Lower leg skin (tissue), 3 donors: ENCODE results near the gene ZNF672.

Source experiments
- POLR2A ChIP-seq, 2 donors: fragments of 450-650 bp; IDR thresholded peaks; one replicate each; pipeline ENCODE4 v1.6.1; 2016 to 2017; ENCODE audit warnings: antibody characterized with exemption in 2 of 2, mild to moderate bottlenecking in 1 of 2, moderate library complexity in 1 of 2
- TF ChIP-seq, protein P1 (sequence below), 3 donors: fragments of 450-650 bp; IDR thresholded peaks; one replicate each; pipeline ENCODE4 v1.5.1; 2016; ENCODE audit warnings: antibody characterized with exemption in 3 of 3, mild to moderate bottlenecking in 3 of 3, moderate library complexity in 2 of 3

DNA sequence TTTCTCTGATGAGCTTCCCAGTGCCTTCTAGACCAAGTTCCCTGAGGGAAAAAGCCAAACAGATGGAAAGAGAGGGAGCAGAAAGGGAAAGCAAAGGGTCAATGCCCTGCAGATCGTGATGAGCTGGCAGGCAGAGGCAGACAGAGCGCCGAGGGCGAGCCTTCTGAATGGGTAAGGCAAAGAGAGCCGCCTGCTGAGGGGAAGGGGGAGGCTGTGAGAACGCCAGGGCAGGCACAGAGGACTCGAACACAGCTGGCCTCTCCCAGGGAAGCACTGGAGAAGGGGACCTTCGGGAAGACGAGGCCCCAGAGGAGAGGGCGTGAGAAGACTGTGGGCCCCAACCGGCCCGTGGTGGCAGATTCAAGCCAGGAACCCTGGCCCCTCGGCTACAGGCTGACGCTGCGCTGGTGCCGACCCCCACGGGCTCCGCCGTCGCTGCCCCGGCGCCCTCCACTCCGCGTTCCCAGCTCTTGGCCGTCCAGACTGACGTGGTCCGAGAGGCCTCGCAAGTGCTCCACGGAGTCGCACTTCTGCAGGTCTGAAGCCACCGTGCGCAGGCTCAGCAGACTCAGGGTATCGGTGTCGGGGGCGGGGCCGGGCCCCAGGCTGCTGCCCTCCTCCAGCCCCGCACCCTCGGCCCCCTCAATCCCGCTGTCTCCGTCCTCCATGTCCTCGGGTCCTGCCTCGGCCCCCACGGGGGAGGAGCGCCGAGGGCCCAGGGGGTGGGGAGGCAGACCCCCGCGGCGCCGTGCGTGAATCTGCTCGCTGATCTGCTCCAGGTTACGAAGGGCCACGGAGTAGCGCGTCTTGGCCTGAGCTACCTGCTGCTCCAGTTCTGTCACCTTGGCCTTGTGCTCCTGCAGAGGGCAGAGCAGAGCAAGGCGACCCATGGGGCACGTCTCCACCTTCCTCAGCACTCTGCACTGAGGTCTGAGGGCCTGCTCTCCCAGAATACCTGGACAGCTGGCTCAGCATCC is 26.2 kb upstream of the ZNF672 start:
- no peak for TF ChIP-seq POLR2A (IDR thresholded peaks at IDR 0.05)
- TF ChIP-seq, protein P1, sequence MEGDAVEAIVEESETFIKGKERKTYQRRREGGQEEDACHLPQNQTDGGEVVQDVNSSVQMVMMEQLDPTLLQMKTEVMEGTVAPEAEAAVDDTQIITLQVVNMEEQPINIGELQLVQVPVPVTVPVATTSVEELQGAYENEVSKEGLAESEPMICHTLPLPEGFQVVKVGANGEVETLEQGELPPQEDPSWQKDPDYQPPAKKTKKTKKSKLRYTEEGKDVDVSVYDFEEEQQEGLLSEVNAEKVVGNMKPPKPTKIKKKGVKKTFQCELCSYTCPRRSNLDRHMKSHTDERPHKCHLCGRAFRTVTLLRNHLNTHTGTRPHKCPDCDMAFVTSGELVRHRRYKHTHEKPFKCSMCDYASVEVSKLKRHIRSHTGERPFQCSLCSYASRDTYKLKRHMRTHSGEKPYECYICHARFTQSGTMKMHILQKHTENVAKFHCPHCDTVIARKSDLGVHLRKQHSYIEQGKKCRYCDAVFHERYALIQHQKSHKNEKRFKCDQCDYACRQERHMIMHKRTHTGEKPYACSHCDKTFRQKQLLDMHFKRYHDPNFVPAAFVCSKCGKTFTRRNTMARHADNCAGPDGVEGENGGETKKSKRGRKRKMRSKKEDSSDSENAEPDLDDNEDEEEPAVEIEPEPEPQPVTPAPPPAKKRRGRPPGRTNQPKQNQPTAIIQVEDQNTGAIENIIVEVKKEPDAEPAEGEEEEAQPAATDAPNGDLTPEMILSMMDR (IDR thresholded peaks at IDR 0.05), result no peak
